GM21447 (cell line): Measurements from ENCODE around the gene SMCO1.
A peak's percentile ranks its signal among the peaks of the same experiment; 100 is the strongest.
"Not testable (repeated sequence)": the region's sequence is repeated elsewhere in the genome, so short reads cannot be mapped to it uniquely, and the experiment has no call there.

Experiments used
- ATAC-seq: cut with Tn5 transposase; IDR thresholded peaks from one replicate; pipeline ENCODE4 v1.9.1; 2021; ENCODE audit not compliant: unreplicated experiment

SMCO1 gene, protein sequence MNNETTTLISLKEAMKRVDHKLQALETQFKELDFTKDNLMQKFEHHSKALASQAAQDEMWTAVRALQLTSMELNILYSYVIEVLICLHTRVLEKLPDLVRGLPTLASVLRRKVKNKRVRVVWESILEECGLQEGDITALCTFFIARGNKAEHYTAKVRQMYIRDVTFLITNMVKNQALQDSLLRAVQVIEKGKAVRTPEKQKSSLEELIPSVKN

DNA sequence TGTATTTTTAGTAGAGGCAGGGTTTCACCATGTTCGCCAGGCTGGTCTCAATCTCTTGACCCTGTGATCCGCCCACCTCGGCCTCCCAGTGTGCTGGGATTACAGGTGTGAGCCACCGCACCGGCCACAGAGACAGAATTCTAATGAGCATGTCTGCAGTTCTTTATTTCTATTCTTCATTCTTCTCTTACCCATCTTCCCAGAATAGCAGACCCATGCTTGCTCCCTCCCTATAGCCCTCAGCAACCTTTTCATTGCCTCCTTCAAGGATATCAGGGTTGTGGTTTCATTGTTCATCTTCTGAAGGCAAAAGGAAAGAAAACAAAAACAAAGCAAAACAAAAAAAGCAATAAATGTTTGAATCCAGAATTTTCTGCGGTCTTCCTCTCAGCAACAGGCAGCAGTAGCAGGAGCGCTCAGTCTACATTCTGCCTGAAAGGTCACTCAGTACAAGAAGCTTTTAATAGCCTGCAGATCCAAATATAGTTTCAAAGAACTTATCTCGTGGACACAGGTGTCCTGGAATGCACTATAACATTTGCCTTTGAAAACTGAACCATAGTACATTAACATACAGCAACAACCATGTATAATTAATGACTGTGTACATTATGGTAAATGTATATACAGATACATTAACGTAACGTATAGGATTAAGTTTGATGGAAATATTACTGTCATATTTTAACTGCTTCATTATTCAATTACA, at the start of gene SMCO1:
Gene SMCO1 (minus strand): TSS at position 434 of the 709 bp plus-strand sequence. CDS start 137 bp downstream, at position 297.
- no peak for ATAC-seq

DNA sequence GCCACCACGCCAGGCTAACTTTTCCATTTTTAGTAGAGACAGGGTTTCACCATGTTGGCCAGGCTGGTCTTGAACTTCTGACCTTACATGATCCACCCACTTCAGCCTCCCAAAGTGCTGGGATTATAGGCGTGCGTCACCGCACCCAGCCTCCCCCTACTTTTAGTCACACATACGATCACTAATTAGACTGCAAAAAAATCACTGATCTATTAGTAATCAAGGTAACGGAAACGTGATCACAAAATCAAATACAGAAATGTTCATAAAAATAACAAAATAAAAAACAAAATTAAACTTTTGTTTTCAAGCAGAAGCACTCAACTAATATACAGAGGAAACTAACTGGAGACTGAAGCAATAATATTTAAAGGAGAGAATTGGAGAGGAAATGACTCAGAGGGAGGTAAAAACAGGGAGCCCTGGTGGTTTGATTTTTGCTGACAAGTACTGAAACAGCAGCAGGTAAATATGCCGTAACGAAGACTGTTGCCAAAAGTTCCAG, 48.6 kb upstream of the SMCO1 start:
- ATAC-seq, result no peak

DNA sequence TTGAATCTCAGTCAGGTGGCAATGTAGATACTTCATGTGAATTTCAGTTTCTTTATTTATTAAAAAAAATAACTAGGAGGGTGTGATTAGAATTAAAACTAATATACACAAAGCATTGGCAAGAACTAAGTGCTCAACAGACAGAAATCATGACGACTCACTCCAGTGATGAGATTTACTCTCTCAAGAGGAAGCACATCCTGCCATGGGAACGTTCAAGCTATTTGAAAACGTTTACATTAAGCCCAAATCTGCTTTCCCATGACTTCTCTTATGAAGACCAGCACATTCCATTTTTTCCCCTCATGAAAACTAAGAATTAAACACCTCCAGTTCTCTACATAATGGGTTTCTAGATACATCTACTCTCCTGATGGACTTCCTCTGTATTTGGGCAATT, 44.7 kb upstream of the SMCO1 start:
- ATAC-seq, result no peak

DNA sequence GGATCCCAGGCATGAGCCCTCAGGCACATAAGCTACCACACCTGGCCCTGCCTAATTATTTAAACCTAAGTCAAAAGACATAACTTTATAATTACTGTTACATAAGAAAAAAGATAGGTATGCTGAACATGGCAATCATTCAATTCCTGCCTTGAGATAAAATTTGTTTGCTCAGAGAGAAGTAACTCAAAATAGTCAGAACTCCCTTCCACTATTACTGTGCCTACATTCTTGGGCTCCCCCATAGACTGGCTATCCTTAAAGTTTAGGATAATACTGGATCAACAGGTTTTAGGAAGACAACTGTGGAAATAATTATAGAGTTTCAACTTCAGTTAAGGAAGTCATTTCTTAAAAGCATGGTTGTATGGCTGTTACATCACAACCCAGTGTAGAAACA, 43.3 kb upstream of the SMCO1 start:
- ATAC-seq, result no peak

DNA sequence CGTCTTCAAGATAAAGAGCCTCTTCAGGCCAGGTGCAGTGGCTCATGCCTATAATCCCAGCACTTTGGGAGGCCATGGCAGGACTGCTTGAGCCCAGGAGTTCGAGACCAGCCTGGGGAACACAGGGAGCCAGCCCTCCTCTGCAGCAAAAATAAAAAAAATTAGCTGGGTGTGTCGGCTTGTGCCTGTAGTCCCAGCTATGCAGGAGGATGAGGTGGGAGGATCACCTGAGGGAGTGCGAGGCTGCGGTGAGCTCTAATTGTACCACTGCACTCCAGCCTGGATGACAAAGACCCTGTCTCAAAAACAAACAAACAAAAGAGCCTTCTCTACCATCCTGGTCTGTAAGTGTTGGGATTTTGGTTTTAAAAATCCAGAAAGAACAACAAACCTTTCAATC, 42.1 kb upstream of the SMCO1 start:
- ATAC-seq, result no peak

DNA sequence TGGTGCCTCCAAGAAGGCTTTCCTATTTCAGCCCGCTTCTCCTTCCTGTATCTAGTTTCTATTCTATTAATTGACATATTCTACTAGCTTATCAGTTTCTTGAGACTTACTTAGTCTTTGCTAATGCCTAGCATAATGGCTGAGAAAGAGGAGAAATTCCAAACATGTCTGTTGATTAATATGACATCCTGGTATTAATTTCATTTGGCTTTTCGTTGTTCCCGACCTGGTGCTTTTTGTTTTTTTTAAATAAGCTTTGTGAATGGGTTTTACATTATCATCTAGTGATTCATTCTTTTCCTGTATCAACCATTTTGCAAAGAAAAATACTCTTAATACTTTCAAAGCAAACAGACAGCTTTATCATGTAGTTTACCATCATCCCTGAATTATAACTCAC, 40.1 kb upstream of the SMCO1 start:
- ATAC-seq, result no peak

DNA sequence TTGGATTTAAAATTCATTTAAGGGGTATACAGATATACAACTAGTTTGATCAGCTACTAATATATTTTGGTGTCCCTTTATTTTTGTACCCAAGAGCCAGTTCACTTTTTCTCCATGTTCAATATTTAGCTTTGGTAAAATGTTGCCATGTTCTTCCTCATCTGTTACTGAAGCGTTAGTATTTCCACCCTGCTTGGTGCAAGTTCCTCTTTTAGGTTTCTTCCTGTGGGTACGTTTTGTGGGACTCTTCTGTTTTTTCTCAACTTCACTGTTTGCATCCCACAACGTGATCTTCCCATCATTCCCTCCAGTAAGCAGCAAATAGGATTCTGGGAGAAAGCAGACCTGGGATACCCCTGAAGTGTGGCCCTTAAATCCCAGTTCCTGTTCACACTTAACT, 39.1 kb upstream of the SMCO1 start:
- no peak for ATAC-seq

DNA sequence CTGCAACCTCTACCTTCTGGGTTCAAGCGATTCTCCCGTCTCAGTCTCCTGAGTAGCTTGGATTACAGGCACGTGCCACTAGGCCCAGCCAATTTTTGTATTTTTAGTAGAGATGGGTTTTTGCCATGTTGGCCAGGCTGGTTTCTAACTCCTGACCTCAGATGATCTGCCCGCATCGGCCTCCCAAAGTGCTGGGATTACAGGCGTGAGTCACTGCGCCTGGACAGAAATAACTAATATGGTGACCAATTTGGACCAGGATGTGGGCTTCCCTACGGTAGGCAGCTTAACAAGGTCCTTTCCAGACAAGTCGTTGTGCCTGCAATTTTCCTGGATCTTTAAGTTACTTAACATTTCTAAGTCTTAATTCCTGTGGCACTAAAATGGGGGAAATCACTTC, 38.4 kb upstream of the SMCO1 start:
- no peak for ATAC-seq

DNA sequence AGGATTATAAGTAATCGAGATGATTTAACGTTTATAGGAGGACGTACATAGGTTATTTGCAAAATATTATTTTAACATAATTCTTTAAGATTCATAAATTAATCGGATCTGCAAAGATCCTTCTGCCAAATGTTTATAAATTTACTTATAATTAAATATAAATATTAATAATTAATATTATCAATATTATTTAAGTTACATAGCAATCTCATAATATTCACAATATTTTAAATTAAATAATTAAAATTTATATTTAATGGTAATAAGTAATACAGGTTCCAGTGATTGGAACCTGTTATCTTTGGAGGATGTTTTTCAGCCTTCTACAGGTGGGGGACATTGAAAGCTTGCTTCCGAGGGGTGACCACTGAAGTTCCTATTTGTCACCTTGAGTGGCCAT, 37.1 kb upstream of the SMCO1 start:
- no peak for ATAC-seq

DNA sequence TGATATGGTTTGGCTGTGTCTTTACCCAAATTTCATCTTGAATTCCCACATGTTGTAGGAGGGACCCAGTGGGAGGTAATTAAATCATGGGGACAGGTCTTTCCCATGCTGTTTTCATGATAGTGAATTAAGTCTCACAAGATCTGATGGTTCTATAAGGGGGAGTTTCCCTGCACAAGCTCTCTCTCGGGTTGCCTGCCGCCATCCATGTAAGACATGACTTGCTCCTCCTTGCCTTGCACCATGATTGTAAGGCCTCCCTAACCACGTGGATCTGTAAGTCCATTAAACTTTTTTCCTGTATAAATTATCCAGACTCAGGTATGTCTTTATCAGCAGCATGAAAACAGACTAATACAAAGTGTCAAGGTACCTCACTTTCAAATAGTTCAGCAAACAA, 35.0 kb upstream of the SMCO1 start:
- ATAC-seq, result not testable (repeated sequence)

DNA sequence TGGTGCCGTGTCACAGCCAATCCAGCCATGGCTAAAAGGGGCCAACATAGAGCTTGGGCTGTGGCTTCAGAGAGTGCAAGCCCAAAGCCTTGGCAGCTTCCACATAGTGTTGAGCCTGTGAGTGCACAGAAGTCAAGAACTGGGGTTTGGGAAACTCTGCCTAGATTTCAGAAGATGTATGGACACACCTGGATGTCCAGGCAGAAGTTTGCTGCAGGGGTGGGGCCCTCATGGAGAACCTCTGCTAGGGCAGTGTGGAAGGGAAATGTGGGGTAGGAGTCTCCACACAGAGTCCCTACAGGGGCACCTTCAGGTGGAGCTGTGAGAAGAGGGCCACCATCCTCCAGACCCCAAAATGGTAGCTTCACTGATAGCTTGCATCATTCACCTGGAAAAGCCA, 34.2 kb upstream of the SMCO1 start:
- ATAC-seq, result not testable (repeated sequence)

DNA sequence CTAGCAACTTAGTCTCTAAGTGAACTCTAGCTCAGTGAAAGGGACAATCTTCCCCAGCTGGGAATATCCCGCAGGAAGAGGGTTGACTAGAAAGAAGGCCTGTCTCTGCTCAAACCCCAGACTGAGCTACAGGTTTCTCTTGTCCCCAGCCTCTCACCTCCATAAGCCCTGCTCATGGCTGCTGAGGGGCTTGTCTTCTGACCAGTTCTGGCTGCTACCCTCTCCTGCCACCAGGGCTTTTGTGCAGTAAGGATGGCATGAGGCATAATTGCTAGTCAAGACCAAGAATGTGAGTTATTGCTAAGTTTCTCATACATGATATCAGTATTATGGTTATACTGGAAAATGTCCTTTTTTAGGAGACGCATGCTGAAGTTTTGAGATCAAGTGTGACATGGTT, 31.9 kb upstream of the SMCO1 start:
- no peak for ATAC-seq

DNA sequence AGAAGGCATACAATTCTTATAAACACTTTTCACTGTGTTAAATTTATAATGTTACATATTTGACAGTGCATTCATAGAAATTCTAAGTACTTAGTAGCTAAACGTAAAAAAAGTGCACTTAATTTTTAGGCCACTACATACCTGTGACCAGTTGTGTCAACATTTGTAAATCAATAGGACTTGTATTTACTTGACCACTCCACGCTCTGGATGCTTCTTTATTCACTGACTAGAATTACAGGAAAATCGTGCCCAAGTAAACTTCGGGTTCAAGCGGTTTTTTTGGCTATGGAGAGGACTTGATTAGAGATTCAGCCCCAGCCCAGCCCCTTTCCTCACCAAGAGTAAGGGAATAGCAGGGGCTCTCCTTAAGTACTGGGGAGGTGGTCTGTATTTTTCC, 31.4 kb upstream of the SMCO1 start:
- ATAC-seq, result no peak

DNA sequence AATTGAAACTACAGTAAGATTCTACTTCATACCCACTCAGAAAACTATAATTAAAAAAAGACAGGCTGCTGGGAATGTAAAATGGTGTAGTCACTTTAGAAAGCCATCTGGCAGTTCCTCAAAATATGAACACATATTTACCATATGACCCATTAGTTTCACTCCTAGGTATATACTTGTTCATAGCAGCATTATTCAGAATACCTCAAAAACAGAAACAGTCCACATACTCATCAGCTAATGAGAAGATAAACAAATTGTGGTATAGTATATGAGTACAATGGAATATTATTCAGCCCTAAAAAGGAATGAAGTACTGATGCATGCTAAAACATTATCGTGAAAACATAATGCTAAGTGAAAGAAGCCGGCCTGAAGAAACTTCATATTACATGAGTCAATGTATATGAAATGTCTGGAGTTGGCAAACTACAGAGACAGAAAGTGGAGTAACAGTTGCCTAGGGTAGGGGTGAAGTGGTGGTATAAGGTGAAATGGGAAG, 29.4 kb upstream of the SMCO1 start:
- ATAC-seq, result no peak

DNA sequence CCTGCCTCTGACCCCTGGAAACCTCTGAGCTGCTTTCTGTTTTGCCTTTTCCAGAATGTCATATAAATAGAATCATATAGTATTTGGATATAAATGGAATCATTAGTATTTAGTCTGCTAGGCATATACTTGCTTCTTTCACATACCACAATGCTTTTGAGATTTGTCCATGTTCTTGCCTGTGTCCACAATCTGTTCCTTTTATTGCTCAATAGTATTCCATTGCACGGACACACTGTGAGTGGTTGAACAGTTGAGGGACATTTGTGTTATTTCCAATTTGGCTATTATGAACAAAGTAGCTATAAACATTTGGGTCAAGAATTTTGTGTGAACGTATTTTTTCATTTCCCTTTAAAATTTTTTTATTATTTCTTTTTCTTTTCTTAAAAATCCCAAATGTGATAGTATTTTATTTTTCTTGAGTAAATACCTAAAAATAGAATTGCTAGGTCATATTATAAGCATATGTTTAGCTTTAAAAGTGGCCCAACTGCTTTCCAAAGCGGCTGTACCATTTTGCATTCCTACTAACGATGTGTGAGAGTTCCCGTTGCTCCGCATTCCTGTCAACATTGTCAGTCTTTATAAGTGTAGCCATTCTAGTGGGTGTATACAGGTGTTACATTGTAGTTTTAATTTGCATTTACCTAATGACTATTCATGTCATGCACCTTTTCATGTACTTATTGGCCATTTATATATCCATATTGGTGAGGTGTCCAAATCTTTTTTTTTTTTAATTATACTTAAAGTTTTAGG, 26.7 kb upstream of the SMCO1 start:
- ATAC-seq, result no peak

DNA sequence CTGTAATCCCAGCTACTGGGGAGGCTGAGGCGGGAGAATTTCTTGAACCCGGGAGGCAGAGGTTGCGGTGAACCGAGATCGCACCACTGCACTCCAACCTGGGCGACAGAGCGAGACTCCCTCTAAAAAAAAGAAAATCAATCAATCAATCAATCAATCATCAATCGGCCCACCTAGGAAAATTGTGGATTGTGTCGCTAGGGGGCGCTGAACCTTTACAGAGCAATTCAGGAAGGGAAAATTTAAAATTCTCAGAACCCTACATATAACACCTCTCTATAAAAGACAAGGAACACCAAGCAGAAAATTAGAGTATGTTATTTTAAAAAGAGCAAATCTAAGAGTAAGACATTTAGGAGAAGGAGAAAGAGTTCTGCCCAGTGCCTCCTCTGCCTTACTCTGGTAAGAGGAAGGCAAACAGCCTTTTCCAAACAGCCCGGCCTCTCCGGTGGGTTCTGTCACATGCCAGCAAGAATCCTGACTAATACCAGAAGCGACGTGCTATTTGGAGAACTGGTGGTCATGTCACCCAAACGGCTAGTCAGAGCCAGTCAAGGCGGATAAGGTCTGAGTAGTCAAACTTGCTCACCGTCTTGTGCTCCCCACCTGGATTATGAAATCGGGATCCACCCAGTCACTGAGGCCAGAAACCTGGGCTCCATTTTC, 22.3 kb upstream of the SMCO1 start:
- ATAC-seq, result no peak

DNA sequence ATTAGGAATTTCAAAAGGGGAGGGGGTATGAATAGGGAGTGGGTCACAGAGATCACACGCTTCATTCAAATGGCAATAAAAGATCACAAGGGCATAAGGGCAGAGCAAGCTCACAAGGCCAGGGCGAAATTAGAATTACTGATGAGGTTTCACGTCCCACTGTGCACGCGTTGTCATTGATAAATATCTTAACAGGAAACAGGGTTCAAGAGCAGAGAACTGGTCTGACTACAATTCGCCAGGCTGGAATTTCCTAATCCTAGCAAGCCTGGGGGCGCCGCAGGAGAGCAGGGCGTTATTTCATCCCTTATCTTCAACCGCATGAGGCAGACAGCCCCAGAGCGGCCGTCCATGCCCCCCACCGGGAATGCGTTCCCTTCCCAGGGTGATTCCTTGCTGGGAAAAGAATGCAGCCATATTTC, 18.1 kb upstream of the SMCO1 start:
- ATAC-seq, result no peak

DNA sequence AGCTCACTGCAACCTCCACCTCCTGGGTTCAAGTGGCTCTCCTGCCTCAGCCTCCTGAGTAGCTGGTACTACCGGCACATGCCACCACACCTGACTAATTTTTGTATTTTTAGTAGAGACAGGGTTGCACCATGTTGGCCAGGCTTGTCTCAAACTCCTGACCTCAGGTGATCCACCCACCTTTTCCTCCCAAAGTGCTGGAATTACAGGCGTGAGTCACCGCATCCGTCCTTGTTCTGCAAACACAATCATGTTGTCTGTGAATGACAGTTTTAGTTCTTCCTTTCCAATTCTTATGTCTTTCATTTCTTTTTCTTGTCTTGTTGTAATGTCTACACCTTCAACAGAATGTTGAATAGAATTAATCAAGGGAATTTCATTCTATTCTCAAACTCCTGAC, 16.3 kb upstream of the SMCO1 start:
- no peak for ATAC-seq

DNA sequence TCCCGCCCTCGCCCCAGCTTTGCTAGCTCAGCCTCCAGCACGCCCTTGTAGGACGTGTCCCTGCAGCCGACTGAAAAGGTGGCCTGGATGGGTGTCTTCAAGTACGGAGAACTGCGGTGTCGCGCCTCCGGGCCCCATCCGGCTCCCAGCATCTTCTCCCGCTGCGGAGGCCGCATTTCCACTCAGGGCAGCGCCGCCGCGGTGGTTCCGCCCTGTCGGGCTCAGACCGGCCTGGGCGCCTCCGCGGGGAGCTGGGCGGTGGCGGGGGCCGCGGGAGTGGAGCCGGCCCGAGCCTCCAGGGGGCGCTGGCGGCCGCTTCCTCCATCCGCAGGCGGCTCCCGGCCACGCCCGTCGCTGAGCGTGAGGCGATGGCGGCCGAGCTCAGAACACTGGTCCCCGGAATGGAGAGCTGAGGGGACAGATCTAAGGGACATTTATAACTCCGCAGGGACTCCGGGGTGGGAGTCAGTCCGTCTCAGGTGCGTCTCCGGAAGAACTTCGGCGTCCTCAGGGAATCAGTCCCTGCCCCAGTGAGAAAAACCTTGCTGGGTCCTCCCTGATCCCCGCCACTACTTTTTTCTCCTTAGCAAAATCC, 13.6 kb upstream of the SMCO1 start:
- ATAC-seq, result peak; percentile 66

DNA sequence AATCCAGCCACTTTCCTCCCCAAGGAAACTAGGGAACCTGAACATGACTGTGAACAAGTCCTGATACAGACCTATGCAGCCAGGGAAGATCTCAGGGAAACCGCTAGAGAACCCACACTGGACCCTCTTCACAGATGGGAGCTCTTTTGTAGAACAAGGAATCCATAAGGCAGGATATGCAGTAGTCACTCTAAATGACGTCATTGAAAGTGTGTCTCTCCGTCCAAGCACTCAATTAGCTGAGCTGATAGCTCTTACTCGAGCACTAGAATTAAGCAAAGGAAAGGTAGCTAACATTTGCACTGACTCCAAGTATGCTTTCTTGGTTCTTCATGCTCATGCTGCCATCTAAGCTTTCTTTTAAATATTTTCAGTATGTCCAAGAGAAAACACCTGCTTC, 10.0 kb upstream of the SMCO1 start:
- ATAC-seq, result no peak

DNA sequence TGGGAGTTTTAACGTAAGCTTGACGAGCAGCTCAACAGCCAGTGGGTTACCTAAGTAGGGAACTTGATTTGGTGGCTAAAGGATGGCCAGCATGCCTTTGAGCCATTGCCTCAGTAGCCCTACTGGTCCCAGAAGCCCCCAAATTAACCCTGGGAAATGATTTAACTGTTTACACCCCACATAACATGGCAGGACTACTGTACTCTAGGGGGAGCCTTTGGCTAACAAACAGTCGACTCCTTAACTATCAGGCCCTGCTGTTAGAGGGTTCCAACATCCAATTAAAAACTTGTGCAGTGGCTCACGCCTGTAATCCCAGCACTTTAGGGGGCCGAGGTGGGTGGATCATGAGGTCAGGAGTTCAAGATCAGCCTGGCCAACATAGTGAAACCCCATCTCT, 9.4 kb upstream of the SMCO1 start:
- no peak for ATAC-seq
